Astrocyte of the spinal cord (primary cell): ENCODE results near the gene LTO1.

ENCODE experiments used
- DNase-seq: peaks from one replicate; pipeline ENCODE4 v3.0.0; 2011; ENCODE audit warnings: low read depth, low spot score
- H3K4me3 ChIP-seq: 2 replicates; pipeline ENCODE4 v1.5.1; 2011; ENCODE audit warnings: low read depth, mild to moderate bottlenecking, low read length, moderate library complexity
- in situ Hi-C: cut with HindIII; loops from 2 replicates; pipeline ENCODE4 v1.10.0; 2017; ENCODE audit warnings: low sequenced_read_pairs
- TF ChIP-seq, protein P1 (sequence below): IDR thresholded peaks from 2 replicates; pipeline ENCODE4 v1.5.1; 2012; ENCODE audit warnings: low read depth, mild to moderate bottlenecking, low read length, inconsistent platforms

LTO1 gene

DNA sequence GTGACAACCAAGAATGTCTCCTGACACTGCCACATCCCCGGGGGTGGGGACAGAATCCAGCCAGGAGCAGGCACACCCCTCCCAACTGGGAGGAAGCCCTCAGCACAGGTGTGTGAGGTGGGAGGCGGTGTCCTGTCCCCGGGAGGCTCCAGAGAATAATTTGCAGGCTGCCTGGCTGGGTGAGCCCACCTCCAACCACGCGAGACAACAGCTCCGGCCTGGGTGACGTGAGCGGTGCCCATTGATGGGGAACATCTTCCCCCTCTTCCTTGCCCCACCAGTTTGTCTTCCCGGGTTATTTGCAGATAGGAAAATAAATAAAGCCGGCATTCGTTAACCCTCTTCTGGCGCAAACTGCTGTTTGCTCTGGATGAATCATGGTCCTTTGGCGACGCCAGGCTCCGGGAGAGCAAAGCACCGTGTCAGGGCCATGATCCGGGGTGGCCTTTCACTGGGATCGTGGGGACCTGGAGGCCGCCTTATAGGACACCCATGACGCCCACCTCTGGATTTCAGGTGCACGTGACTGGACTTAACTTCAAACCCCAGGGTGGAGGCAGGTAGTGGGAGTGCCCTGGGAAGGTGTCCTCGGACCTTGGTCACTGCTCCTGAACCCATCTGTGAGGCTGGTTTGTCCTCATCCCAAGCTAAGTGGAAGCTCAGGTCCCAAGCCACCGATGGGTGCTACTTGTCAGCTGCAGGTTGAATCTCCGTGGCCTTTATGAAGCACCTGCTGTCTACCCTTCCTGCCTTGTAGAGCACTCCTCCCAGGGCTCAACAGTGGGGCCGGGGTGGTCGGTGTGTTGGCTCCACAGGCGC is 20.3 kb downstream of the LTO1 start:
- no peak overlapping the region for H3K4me3 ChIP-seq
- TF ChIP-seq, protein P1, sequence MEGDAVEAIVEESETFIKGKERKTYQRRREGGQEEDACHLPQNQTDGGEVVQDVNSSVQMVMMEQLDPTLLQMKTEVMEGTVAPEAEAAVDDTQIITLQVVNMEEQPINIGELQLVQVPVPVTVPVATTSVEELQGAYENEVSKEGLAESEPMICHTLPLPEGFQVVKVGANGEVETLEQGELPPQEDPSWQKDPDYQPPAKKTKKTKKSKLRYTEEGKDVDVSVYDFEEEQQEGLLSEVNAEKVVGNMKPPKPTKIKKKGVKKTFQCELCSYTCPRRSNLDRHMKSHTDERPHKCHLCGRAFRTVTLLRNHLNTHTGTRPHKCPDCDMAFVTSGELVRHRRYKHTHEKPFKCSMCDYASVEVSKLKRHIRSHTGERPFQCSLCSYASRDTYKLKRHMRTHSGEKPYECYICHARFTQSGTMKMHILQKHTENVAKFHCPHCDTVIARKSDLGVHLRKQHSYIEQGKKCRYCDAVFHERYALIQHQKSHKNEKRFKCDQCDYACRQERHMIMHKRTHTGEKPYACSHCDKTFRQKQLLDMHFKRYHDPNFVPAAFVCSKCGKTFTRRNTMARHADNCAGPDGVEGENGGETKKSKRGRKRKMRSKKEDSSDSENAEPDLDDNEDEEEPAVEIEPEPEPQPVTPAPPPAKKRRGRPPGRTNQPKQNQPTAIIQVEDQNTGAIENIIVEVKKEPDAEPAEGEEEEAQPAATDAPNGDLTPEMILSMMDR, result no peak
- in situ Hi-C loops, result loop anchor here (25.0 kb wide), 1 partner anchor 543 kb away; no protein-coding TSS in a partner anchor
- DNase-seq, result no peak

DNA sequence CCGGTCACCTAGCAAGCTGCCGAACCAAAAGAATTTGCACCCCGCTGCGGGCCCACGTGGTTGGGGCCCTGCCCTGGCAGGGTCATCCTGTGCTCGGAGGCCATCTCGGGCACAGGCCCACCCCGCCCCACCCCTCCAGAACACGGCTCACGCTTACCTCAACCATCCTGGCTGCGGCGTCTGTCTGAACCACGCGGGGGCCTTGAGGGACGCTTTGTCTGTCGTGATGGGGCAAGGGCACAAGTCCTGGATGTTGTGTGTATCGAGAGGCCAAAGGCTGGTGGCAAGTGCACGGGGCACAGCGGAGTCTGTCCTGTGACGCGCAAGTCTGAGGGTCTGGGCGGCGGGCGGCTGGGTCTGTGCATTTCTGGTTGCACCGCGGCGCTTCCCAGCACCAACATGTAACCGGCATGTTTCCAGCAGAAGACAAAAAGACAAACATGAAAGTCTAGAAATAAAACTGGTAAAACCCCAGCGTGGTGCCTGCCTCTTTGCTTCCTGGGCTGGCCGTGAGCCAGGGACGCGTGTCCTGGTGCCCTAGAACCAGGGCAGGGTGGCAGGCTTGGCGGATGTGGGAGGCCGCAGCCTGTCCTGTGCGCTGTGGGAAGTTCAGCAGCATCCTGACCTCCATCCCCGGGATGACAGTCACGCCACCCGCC is 21.0 kb downstream of the LTO1 start:
- H3K4me3 ChIP-seq, result no peak overlapping the region
- no peak for DNase-seq
- in situ Hi-C loops, result loop anchor here (25.0 kb wide), 1 partner anchor 542 kb away; no protein-coding TSS in a partner anchor
- TF ChIP-seq, protein P1, result no peak

DNA sequence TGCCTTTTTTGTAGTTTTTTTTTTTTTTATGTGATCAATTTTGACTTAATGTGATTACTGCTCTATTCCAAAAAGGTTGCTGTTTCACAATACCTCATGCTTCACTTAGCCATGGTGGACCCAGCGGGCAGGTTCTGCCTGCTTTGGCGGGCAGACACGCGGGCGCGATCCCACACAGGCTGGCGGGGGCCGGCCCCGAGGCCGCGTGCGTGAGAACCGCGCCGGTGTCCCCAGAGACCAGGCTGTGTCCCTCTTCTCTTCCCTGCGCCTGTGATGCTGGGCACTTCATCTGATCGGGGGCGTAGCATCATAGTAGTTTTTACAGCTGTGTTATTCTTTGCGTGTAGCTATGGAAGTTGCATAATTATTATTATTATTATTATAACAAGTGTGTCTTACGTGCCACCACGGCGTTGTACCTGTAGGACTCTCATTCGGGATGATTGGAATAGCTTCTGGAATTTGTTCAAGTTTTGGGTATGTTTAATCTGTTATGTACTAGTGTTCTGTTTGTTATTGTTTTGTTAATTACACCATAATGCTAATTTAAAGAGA is 21.7 kb downstream of the LTO1 start:
- in situ Hi-C loops, result loop anchor here (25.0 kb wide), 1 partner anchor 541 kb away; no protein-coding TSS in a partner anchor
- TF ChIP-seq, protein P1, result no peak
- DNase-seq, result no peak
- H3K4me3 ChIP-seq, result no peak overlapping the region

DNA sequence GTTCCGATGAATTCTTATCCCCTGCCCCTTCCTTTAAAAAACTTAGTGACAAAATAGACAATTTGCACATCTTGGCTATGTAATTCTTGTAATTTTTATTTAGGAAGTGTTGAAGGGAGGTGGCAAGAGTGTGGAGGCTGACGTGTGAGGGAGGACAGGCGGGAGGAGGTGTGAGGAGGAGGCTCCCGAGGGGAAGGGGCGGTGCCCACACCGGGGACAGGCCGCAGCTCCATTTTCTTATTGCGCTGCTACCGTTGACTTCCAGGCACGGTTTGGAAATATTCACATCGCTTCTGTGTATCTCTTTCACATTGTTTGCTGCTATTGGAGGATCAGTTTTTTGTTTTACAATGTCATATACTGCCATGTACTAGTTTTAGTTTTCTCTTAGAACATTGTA is 22.2 kb downstream of the LTO1 start:
- in situ Hi-C loops, result loop anchor here (25.0 kb wide), 1 partner anchor 541 kb away; no protein-coding TSS in a partner anchor
- H3K4me3 ChIP-seq, result no peak overlapping the region
- TF ChIP-seq, protein P1, result no peak
- DNase-seq, result no peak

DNA sequence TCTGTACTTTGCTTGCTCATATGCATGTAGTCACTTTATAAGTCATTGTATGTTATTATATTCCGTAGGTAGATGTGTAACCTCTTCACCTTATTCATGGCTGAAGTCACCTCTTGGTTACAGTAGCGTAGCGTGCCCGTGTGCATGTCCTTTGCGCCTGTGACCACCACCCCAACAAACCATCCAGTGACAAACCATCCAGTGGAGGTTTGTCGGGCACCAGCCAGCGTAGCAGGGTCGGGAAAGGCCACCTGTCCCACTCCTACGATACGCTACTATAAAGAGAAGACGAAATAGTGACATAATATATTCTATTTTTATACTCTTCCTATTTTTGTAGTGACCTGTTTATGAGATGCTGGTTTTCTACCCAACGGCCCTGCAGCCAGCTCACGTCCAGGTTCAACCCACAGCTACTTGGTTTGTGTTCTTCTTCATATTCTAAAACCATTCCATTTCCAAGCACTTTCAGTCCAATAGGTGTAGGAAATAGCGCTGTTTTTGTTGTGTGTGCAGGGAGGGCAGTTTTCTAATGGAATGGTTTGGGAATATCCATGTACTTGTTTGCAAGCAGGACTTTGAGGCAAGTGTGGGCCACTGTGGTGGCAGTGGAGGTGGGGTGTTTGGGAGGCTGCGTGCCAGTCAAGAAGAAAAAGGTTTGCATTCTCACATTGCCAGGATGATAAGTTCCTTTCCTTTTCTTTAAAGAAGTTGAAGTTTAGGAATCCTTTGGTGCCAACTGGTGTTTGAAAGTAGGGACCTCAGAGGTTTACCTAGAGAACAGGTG is 23.1 kb downstream of the LTO1 start:
- in situ Hi-C loops, result loop anchor here (25.0 kb wide), 1 partner anchor 540 kb away; no protein-coding TSS in a partner anchor
- TF ChIP-seq, protein P1, result no peak
- H3K4me3 ChIP-seq, result no peak overlapping the region
- DNase-seq, result no peak
